GM12872 (cell line): ENCODE measurements around the gene GALR2.

Experiments
- CTCF ChIP-seq: IDR thresholded peaks from 3 replicates; pipeline ENCODE4 v1.5.1; 2011; ENCODE audit warnings: low read depth, mild to moderate bottlenecking, low read length, moderate library complexity; ENCODE audit not compliant: insufficient read depth

The GALR2 gene

GRCh38 chr17:76076146-76076764 lies 1.7 kb downstream of the GALR2 start:
- no peak for TF ChIP-seq CTCF

GRCh38 chr17:76076765-76077583 lies 2.4 kb downstream of the GALR2 start:
- no peak for TF ChIP-seq CTCF

GRCh38 chr17:76077584-76078110 lies 3.1 kb downstream of the GALR2 start:
- TF ChIP-seq CTCF: no peak

GRCh38 chr17:76078860-76079534 lies 4.4 kb downstream of the GALR2 start, which contains the start of gene ZACN:
Gene ZACN, plus strand, starts transcription at chr17:76079182. Its CDS starts 83 bp downstream, at chr17:76079265.
- TF ChIP-seq CTCF: no peak

- TF ChIP-seq CTCF: no peak
Measured at GRCh38 chr17:76079535-76079955, 5.0 kb downstream of the GALR2 start.

- no peak for TF ChIP-seq CTCF
Measured at GRCh38 chr17:76079956-76080767, 5.6 kb downstream of the GALR2 start.
